Iris pigment epithelial cell (primary cell): ENCODE data around the gene NOP9.
A peak's percentile ranks its signal among the peaks of the same experiment; 100 is the strongest.

Experiments used
- DNase-seq: peaks from one replicate; pipeline ENCODE4 v3.0.0-alpha.2; 2011; ENCODE audit warnings: low read depth

Gene NOP9

DNA sequence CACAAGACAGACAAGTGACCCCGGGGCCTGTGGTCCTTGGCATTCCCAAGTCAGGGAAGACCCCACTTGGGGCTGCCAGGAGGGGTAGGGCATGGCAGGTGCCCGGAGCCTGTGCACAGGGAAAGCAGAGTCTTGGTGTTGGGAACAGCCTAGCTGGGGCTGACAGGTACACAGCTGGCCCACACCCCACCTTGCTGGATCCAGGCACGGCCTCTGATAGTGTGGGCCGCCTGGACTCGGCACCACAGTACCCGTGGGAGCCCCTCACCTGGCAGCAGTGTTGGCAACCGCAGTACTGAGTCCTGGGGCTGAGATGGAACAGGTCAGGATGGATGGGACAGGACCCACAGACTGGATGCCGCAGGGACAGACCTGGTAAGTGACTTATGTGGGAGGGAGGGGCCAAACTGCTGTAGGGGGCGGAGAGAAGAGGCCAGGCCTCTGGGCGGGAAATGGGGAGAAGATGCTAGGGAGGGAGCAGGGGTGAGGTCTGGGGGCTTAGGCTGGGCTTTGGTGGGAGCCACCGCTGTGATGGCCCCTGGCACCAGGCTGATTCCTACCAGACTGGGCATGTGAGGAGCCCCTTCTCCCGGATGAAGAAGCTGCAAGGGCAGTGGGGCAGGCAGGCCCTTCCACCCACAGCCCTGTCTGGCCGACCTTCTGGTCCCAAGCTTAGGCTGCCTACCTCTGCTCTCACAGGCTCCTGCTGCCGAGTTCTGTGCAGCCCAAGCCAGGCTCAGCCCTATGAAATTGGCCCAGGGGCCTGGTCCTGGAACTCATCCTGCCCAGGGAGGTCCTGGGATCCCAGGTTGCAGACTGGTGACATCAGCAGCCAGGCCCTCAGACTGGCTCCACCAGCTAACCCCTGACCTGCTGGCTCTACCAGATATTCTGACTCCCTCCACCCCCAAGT is 36.6 kb upstream of the NOP9 start, which contains the start of gene TGM1:
TGM1 (minus strand) TSS at position 357 of the 913 bp plus-strand sequence. CDS start 825 bp downstream, outside the sequence.
- no peak for DNase-seq

DNA sequence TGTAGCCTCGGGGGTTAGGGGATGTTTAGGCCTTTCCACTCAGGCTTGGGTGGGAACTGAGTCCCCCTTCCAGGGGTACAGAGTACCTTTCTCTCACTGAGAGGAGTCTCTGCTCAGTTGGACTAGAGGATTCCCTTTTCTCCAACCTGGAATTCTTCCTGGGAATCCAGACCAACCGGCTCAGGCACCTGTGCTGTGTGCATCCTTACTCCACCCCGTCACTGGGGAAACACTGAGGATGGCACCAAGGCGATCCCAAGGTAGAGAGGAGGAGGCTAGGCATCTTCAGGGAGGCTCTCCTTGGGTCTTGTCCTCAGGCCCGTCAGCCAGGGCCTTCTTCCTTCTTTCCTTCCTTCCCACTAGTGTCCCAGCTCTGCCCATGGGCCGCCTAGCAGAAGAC is 35.8 kb upstream of the NOP9 start:
- DNase-seq: no peak

DNA sequence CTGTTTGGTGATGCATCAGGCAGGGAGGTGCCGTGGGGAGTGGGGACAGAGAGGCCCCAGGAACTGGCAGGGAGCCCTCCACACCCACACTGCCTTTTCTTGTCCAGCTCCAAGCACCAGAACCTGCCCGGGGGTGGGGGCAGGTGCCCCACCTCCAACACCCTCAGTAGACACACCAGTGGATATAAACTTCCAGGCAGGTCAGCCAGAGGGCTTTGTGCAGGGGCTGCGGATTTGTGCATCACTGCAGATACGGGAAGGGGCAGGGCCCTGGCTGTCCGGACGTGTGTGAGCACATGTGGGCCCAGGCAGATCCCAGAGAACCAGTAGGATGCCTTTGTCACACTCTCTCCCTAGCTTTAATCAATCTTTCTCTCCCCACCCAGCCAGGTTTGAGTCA is 35.4 kb upstream of the NOP9 start:
- no peak for DNase-seq

DNA sequence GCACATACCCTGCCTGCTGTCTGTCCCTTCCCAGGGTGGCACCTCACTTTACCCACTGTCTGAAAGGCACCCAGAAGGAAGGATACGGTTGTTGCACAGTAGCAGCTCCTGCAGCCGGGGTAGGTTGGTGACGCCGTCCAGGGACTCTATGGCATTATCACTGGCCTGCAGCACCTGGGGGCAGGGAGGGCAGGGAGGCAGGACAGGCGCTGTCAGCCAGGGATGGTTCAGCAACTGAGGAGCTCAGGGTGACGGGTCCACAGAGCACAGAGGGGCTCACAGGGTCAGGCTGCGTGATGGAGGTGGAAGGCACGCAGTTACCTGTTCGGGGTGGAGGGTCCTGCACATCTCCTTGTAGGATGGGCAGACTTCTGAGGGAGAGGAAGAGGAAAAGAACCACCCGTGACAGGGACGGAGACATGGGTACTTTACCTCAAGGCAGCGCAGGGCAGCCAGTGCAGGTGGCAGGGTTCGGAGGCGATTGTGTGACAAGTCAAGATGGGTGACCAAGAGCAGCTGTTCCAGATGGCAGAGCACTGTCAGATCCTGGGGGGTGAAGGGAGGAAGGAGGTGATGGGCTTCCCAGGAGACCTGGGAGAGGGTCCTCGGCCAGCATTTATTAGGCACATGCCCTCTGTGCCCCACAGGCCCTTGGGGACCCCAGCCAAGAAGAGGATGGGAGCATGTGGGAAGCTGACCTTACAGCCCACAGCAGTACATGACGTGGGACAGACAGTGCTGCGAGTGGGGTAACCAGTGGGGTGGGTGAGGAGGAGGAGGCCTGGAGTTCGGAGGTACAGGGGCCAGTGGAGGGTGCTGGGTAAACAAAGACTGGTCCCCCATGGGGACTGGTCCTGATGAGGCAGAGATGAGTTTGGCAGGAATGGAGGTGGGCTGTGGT is 33.1 kb upstream of the NOP9 start:
- no peak for DNase-seq

DNA sequence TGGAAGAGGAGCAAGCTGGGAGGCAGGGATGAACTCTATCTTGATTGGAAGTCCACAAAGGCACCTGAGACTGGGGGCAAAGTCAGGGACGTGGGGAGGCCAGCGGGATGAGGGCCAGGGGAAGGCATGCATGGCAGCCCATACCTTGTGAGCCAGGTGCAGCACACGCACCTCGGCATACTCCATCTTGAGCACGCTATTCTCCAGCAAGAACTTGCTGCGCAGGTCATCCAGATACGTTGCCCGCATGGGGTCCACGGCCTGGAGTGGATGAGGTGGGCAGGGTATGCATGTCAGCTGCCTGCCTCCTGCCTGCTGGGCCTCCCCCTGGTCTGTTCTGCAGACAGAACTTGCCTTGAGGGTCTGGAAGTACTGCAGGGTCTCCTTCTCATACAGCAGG is 32.1 kb upstream of the NOP9 start:
- no peak for DNase-seq

DNA sequence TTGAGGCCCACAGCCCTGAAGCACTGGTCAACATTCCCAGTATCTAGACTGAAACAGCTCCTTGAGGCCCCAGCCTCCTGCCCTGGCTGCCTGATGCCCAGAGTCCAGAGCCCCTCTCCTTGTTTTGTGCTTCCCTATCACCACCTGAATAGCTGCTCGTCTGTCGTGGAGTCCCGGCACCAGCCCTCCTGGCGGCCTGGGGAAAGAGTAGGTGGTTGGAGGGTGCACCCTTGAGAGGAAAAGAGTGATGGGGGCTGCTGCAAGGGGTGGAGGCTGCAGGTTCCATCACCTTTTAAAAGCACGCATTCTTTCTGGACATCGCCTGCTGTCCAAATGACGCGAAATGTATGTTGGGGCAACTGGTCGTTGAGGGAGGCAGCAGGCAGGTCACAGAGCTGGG is 31.4 kb upstream of the NOP9 start:
- DNase-seq: no peak

DNA sequence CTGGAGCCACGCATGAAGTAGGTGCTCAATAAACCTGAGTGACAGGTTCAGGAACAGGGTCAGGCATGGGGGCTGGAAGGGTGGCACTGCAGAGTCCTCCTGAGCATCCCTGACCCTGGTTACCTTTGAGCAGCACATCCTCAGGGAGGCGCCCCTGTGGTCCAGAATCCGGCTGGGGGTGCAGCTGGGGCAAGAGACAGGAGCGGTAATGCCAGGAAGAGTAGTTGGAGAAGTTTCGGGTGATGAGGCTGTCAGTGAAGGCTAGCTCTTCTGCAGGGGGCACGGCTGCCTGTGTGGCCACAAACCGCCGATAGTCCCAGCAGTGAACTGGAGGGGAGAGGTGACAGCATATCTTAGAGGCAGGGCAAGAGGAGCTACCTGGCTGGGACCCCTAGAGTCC is 30.3 kb upstream of the NOP9 start:
- DNase-seq: no peak

DNA sequence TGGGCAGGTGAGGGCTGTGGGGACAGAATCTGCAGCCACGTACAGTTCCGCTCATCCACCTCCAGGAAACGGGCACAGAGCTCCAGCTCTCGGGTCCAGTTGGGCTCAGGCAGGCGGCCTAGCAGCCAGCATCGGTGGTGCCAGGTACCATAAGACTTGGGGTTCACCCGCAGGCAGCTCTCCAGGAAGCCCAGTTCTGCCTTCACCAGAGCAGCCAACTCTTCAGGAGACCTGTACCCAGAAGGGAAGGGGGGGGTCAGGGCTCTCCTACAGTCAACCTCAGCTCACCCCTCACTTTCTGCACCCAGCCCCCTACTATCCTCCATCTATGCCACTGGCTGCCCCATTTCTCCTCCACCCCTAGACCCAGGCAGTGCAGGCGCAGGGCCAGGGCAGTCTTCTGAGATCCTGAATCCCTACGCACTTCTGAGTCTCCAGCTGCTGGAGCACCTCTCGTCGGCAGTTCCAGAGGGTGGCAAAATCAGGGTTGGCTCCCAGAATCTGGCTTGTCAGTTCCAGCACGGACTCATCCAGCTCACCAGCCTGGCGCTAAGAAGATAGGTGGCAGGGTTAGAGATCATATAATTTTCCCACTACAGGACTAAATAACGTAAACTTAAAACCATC is 29.6 kb upstream of the NOP9 start:
- DNase-seq: no peak

DNA sequence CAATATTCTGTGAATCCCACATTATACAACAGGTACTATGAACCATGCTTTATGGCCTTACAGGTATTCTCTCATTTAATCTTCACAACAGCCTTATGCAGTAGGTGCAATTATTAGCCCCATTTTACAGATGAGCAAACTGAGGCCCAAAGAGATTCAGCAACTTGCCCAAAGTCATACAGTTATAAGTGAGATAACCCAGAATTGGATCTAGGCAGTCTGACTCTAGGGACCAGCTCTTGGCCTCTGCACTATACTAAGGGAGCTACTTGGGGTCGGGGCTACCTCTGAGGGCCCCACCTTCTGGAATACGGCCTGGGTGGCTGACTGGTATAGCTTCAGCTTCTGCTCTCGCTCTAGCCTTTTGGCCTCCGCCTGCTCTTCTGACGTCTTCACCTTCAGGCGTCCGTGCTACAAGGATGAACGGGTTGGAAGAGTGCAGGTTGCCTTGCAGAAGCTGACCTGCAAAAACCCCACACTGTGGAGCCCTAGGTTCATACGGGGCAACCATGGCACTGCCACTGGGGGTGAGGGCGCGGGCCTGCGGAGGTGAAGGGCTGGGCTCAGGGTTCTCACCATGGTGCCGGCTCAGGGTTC is 29.0 kb upstream of the NOP9 start:
- DNase-seq: no peak

DNA sequence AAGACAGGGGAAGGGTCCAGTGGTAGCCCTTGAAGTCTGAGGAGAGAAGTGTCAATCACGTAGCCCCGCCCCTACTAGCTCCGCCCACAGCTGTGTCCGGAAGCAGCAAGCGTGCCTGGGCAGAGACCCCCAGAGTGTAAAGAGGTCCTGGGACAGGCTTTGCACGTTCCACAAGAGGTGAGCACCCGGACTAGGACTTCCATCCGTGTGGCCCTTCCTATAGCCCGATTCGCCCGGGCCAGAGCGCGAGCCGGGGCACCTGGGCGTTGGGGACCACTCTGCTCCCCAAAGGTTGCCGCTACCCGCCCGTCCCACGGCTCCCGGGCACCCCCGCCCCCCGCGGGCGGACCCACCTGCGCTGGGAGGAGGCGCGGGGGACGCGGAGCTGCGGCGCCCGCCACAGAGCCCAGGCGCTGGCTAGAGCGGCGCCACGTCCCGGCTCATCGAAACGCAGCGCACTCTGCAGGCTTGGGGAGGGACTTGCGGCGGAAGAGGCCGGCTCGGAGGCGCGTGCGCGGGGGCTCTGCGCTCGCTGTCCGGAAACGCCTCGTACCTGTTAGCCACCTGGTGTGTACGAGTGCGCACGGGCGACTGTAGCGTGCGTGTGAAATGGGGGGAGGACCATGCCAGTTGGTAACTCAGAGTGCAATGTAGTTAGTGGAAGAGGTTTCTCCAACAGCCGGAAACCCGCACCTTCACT is 28.4 kb upstream of the NOP9 start, which contains the start of gene RABGGTA:
RABGGTA (minus strand) TSS at position 464 of the 700 bp plus-strand sequence. CDS start 482 bp downstream, outside the sequence.
- peak; percentile 87 for DNase-seq

DNA sequence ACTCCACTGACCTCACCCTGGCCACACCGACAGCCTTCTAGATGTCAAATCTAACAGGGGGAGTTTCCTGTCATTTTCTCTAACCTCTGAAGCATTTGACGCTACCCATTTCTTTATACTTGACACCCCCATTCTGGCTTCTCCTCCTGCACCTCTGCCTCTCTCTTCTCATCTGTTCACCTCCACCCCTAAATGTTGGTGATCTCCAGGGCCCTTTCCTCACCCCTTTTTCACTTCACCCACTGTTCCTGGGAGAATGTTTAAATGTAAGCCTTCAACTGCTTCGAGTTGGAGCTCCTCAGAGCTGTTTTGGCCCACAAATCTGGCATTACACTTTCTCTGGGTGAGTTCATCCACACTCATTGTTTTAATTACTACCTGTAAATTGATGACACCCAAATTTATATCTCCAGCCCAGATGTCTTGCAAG is 27.8 kb upstream of the NOP9 start:
- no peak for DNase-seq

DNA sequence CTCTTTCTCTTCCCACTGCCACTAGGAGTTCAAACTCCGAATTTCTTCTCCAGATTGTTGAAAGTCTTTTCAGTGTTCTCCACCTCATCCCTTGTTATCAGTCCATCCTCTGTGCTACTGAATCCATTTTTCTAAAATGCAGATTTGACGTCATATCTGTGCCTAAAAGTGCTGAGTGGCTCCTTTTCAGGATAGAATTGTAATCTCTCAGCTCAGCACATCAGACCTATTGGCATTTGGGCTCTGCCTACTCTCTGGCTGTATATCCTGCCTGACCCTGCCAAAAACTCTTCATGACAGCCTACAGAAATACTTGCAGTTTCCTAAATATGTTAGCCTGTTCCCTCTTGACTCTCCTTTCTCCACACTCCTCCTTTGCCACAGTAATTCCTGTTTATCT is 27.2 kb upstream of the NOP9 start:
- DNase-seq: no peak

DNA sequence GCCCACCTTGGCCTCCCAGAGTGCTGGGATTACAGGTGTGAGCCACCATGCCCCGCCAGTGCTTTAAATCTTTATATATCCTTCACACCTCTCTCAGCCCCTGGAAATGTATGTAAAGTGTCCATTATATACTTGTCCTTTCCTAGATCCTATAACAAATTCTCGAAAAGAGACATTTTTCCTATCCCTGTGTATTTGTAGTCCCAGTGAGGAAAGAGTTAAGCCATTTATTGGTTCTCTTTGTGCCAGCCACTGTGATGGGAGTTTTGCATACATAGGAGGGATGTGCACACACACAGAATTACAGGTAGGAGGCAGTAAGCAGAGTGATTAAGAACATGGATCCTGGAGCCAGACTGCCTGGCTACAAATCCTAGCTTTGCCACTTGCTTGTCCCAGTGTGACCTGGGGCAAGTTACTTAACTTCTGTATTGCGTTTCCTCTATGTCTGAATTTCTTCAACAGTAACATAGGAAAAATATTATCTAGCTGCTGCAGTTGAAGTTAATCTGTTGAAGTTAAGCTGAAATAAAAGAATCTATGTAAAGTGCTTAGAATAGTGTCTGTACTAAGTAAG is 26.1 kb upstream of the NOP9 start:
- DNase-seq: no peak

DNA sequence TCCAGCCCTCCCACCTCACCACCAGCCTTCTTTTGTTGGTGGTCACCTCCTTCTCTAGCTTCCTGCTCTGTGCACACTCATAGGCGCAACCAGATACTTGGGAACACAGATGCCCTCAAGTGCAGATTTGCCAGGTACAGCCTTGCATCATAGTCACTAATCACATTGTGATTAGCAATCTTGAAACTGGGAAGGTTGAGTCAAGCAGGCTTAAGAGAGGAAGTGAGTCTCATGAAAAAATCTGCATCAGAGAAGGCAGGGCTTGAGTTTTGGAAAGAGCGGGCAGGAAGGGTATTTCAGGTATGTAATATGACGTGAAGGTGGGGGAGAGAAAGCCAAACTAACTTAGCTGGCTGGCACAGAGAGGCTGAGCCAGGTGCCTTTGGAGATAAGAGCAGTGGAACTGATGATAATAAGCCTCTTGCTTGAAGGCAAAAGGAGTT is 25.5 kb upstream of the NOP9 start:
- peak; percentile 62 for DNase-seq

DNA sequence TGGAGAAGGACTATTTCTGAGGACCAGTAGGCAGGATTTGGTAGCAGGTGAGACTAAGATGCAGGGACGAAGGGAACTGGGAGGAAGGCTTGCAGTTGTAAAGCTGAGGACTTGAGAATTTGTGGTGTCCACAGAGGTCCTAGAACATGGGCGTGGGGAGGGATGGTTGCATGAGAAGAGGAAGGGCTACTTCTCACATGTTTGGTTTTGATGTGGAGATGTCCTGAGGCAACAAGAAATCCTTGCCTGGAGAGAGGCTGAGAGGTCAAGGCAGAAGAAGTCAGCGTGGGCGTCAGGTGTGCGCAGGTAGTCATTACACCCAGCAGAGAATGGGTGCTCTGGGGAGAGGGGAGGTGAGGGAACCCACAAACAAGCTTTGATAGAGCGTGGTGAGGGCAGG is 22.6 kb upstream of the NOP9 start:
- no peak for DNase-seq

DNA sequence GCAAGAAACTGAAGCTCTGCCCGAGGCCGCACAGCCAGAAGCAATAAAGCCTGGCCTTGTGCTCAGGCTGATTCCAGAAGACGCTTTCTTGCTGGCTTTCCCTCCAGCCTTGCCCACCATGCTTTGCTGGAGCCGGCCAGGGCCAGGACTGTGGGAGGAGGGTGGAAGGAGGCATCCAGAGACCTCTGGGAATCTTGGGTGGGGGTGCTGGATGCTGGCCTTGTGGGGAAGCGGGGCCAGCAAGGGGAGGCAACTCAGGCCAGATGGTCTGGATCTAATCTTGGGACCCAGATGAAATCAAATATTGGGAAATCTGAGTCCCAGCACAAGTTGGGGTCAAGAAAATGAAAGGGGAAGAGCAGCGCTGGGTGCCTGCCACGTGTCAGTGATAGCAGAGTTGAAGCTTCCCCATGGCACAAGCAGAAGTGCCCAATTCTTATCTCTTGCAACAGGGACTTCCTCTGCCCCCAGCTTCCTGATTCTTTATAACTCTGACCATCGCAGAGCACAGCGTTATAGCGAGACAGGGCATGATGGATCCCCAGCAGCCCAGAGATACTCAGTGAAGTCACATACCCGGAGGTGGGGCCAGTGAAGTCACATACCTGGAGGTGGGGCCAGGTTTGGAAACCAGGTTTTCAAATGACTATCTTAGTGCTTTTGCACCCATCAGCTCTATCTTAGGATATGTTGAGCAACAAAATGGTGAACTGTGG is 21.9 kb upstream of the NOP9 start:
- DNase-seq: no peak

DNA sequence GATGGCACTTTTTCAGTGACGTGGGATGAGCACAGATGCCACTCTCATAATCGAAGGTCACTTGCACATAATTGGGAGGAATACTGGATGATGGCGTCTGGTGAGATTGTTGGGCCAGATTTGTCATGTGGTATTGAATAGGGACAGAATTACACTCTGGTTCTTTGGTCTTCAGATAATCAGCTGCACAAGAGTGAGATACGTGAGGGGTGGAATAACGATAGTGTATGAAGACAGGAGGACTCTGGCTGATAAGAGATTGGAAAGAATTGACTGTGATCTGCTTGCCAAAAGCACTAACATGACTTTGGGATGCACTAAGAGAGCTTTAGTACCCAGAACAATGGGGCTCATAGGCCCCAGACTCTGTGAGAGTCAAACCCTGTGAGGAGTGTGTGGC is 21.2 kb upstream of the NOP9 start:
- DNase-seq: no peak

DNA sequence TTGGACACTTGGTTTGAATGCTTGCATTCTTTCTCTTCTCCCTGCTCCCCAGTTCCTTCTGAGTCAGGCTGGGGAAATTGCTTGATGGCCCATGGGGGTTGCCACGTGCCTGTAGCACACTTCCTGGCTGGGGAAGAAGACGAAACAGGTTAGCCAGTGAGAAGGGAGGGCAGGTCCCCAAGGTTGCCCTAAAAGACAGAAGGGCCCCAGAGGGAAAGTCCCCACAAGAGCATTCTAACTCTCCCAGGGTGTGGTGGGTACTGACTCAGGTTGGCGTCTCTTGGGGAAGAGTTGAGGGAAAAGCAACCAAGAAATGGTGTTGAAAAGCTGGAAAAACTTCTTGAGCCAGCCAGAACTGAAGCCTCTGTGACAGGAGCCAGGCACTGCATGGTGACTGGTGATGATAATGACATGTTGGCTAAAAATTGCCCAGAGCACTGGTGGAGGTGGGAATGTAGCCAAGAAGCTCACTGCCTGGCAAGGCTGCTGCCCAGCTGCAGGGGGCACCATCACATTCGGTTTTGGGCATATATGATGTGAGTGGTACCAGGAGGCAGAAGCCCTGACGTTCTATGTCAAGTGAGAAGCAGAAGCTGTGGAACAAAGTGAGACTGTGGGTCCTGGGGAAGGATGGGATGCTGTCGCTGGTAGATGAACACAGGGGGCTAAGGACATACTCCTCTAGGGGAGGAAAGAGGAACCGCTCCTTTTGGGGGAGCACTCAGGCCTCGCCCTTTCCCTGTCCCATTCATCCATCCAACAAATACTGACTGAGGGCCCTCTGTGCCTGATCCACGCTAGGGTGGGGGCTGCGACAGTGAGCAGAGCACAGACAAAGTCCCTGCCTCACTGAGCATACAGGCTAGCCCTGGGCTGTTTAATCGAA is 20.1 kb upstream of the NOP9 start:
- DNase-seq: no peak

DNA sequence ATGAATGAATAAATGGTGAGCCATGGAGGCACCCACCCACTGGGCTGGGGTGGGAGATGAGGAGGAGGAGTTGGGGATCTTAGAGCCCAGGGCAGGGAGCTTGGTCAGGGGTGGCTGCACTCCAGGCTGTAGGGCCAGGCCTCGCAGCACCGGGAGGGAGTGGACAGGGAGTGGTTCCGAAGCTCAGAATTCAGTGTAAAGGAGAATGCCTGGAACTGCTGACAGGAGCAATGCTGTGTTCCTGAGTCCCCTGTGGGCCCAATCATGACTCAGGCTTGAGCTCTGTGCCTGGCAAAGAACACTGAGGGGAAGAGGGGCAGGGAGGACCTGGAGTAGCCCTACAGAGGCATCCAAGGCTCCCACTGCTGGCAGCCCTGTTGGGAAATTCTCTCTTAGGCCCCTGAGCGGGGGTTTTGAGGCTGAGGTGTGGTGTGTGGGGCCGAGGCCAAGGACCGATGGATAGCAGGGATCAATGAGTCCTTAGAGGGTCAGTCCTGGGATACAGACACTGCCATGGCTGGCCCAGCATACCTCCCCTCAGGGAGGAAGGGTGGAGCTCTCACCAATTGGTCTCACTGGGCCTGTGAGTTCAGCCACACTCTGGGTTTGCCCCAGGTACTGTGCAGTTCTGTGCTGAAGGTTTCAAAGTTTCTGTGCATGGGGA is 18.7 kb upstream of the NOP9 start:
- no peak for DNase-seq
